Measurements from ENCODE around the gene ALLC.
"Not testable (repeated sequence)": the region's sequence is repeated elsewhere in the genome, so short reads cannot be mapped to it uniquely, and the experiment has no call there.

The ALLC gene

DNA sequence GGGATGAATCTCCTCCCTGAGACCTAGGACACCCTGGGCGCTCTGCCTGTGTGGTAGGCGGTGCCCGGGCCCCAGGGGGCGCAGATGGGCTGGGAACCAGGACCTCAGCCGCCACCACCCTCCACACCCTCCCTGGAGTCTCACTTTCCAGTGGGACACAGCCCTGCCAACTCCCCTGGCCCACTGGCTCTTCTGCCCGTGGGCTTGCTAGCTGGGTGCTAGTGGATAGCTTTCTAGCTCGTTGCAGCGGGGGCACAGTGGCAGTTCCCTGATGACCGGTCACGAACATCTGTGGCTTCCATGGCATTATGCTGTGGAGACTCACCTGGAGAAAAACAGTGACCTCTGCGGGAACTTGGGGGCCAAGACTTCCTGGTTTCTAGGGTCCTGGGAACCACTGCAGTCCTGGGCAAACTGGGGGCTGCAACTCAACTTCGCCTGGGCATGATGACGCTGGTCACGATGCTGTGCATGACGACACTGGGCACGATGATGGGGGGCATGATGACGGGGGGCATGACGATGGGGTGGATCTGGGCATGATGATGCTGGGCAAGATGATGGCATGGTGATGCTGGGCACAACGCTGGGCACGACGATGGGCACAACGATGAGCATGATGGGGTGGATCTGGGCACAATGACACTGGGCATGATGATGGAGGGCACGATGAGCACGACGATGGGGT, 31.0 kb upstream of the ALLC start:
- no peak for DNase-seq

GRCh38 chr2:3627500-3628100, 30.4 kb upstream of the ALLC start:
- no peak for DNase-seq

DNA sequence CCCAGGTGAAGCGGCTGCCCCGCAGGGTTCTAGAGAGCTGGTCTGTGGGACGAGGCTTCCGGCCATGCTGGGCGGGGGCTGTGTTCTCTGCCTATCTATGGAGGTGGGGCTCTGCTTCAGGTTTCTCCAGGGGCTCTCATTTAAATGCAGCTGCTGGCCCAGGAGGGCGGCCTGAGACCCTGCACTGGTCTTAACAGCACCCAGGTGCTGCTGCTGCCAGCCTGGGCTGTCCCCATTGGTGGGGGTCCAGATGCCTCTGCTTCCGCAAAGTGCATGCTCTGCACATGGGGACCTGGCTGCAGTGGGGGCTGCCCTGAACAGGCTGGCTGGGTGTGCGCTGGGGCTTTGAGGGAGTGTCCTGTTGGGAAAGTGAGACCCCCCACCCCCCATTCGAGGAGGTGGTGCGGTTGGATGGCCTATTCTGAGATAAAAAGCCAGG, 29.7 kb upstream of the ALLC start:
- DNase-seq, result no peak

DNA sequence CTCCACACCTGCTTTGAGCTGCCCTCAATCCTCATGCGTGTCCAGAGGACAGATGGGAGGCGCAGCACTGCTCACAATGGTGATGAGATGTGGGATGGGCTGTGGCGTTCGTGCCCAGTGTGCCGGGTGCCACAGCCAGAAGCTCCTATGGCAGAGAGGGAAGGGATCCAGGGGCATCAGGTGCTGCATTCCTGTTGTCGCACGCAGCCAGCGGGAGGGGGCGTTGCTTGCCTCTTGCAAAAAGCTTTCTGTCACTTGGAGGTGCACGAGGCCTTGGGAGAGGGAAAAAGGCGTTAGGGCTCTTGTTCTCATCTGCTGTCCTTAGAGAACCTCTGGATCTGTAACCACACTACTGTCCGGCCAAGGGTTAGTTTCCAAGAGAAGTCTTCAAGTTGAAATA, 29.2 kb upstream of the ALLC start:
- DNase-seq, result no peak

- DNase-seq, result no peak
These were observed 27.4 kb upstream of the ALLC start for GRCh38 chr2:3630631-3631030.

DNA sequence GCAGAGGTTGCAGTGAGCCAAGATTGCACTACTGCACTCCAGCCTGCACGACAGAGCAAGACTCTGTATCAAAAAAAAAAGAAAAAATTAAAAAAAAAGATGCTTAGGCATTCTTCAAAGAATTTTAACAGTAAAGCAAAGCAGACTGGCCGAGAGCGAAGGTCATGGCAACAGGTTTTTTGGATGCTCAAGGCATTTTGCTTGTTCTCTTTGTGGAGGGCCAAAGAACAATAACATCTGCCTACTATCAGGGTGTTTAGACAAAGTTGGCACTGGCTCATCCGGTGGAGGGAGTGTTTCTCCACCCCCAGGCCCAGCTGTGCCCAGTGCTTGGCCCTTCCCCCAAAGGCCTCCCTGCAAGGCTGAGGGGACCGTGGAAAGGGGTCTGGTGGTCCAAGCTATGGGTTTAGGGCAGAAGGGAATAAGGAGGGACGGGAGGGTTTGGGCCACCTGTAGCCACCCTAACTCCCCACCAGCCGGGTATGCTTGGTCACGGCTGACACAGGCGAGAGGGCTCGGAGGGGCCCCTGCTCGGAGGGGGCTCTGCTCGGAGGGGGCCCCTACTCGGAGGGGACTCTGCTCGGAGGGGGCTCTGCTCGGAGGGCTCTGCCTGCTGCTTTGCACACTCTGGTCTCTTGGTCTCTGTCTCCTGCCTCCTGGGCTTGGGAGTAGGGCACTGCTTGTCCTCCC, 26.7 kb upstream of the ALLC start:
- DNase-seq, result no peak

GRCh38 chr2:3631851-3632659, 25.9 kb upstream of the ALLC start:
- no peak for DNase-seq

- DNase-seq, result no peak
These were observed 24.7 kb upstream of the ALLC start for GRCh38 chr2:3633089-3633981.

DNA sequence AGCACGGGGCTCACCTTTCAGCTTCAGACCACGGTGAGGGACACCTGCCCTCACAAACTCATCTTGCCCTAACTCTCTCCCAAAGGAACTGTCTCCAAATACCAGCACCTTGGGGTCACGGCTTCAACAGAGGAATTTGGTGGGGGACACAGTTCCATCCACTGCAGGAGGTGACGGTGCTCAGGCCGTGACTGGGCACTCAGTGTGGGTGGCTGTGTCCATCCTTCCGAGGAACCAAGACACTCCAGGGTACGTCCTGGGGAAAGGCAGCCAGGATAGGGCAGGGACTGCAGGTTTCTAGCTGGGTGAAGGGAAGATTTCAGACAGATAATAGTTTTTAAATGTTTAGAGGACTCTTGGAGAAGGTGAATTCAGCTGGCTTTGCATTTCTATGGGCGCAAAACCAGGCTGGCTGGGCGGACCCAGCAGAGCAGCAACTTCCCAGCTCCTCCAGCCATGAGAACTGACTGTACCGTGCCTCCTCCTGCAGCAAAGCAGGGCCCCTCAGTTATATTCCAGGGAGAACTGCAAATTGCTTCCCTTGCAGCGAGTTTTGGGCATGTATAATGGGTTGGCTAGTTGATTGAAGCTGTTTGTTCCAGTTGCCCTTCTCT, 23.9 kb upstream of the ALLC start:
- DNase-seq, result no peak

DNA sequence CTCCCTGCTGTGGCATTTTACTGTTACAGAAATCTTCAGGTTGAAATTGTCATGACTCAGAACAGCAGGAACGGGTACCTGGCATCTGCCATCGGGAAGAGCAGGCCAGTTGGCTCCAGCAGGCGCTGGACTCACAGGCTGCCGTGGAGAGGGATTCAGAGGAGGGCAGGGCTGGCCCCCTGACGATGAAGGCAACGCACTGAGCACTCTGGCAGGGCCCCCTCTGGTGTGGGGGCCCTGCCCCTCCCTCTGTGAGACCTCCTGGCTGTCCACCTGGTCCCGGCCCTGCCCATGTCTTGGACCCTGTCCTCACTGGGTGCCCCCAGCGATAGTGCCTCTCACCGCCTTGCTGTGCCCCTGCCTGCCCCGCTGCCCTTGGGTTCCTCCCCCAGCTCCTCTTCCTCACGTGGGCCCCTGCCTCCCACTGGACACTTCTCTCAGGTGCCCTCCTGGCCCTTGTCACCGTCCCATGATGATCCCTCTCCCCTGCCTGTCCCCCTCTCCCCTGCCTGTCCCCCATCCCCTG, 23.3 kb upstream of the ALLC start:
- DNase-seq, result no peak

DNA sequence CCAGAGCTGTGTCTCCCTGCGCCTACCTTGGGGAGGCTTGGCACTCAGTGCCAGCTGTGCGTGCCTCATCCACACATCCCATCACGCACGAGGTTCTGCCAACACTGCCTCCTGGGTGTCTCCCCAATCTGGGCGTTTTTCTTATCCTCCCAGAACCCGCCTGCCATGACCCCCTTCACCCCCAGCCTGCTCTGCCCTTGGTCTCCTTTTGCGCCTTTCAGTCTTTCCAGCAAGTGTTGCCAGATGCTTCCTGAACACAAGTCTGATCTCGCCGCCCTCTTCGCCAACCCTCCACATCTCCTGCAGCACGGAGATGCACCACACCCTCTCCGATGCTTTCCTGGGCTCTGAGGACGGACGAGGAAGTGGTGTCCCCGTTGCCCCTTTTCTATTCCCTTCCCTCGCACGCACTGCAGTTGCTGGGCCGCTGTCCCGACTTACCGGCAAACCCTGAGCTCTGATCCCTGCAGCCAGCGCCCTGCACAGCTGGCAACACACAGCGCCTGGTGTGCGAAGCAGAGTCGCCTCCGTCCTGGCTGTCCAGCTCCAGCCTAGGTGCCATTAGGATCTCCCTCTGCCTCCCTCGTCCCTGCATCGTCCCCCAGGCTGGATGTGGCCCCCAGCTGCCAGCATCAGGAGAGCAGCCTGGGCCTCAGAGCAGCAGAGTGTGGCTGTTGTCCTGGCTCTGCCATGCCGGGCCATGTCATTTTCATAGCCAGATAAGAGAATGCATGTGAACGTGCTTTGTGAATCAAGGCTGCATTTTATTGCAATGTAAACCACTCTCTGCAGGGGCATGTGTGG, 22.6 kb upstream of the ALLC start:
- no peak for DNase-seq

DNA sequence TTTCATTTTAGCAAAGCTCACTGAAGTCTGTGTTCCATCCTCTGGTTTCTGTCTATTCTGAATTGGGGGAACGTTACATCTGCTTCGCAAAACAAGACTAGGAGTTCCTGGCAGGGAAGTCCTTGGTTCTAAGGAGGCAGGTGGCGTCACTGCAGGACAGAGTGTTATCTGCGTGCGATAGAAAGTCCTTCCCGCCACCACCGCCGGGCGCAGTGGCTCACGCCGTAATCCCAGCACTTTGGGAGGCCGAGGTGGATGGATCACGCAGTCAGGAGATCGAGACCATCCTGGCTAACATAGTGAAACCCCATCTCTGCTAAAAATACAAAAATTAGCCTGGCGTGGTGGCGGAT, 22.0 kb upstream of the ALLC start:
- not testable (repeated sequence) for DNase-seq

DNA sequence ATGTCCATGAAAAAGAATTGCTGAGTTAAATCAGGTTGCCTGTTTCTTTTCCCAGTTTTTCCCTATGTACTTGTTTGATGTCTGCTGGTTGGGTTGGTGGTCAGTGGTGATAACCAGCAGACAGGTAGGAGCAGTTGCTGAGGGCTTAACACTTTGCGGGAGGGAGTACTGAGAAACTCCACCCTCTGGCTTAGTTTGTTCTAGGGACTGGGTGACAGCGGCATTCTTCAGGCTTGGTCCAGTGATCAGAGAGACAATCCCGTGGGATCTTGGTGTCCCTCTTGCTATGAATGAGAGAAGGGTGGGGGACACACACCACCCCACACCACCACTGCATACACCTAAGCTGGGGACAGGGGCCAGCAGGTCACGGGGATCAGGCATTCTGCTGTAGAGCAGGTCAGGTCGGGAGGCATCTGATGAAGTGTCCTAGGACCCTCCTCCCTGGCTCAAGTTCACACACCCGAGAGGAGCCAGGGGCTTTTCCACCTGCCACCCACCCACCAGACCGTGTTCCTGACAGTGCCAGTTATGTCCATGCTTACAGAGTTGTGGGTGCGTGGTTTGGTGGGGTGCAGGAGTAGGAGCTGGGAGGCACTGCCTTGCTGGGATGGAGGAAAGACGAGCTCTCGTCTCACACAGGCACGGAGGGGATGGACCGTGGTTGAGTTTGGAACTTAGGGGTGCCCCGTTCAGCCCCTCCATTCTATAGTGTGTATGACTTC, 21.3 kb upstream of the ALLC start:
- no peak for DNase-seq

GRCh38 chr2:3637311-3637675, 20.7 kb upstream of the ALLC start:
- no peak for DNase-seq

GRCh38 chr2:3637692-3638455, 20.1 kb upstream of the ALLC start:
- no peak for DNase-seq

DNA sequence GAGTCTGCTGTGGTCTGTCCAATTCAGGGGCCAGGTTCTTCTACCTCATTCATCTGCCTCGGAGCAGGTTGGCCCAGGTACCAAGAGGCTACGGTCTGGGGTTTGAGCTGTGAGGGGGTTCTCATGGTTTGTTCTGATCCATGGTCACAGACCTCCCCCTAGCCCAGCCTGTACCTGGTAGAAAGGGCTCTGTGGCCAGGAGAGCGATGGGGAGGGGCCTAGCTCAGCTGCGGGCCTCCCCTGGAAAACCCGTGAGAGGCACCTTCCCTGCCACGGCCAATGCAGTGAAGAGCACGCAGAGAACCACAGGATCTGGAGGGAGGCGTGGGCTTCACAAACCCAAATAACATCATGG, 19.6 kb upstream of the ALLC start:
- no peak for DNase-seq

- DNase-seq, result no peak
These were observed 18.9 kb upstream of the ALLC start for GRCh38 chr2:3639015-3639630.

DNA sequence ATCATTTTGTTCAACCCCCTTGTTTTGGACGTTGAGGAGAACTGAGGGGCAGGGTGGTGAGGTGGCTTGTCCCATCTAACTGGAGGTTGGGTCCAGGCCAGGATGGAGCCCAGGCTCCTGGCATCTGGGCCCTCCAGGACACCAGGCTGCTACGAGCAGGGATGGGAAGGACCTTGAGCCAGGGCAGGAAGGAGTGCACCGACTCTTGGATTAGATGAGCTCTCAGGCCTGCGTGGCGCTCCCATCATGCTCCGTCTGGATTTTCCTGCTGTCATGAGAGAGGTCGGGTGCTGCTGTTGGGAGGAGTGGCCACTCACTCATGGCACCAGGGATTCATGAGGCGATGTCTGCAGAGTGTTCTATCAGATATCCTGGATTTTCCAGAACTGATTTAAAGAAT, 18.3 kb upstream of the ALLC start:
- no peak for DNase-seq

GRCh38 chr2:3641181-3641580, 16.8 kb upstream of the ALLC start:
- no peak for DNase-seq
